ENCODE measurements around the gene E2F2.
"Not testable (repeated sequence)": the region's sequence is repeated elsewhere in the genome, so short reads cannot be mapped to it uniquely, and the experiment has no call there.

The E2F2 gene

GRCh38 chr1:23546897-23547584 lies 16.0 kb upstream of the E2F2 start:
- DNase-seq (ENCODE audit: low read depth), result no peak

GRCh38 chr1:23545851-23546250 lies 14.8 kb upstream of the E2F2 start:
- DNase-seq (ENCODE audit: low read depth), result no peak

- no peak for DNase-seq (ENCODE audit: low read depth)
Measured at GRCh38 chr1:23544444-23545389, 13.7 kb upstream of the E2F2 start.

GRCh38 chr1:23543707-23544443 lies 12.8 kb upstream of the E2F2 start:
- no peak for DNase-seq (ENCODE audit: low read depth)

GRCh38 chr1:23542940-23543339 lies 11.9 kb upstream of the E2F2 start:
- not testable (repeated sequence) for DNase-seq (ENCODE audit: low read depth)

- peak; percentile 79 for DNase-seq (ENCODE audit: low read depth)
Measured at GRCh38 chr1:23539698-23540266, 8.7 kb upstream of the E2F2 start.

- no peak for DNase-seq (ENCODE audit: low read depth)
Measured at GRCh38 chr1:23537296-23537973, 6.4 kb upstream of the E2F2 start.

- DNase-seq (ENCODE audit: low read depth), result no peak
Measured at GRCh38 chr1:23533246-23534023, 2.4 kb upstream of the E2F2 start.

GRCh38 chr1:23531562-23532094 lies 595 bp upstream of the E2F2 start:
- DNase-seq (ENCODE audit: low read depth), result no peak

GRCh38 chr1:23530087-23530746 lies 816 bp downstream of the E2F2 start:
- no peak for DNase-seq (ENCODE audit: low read depth)

- no peak for DNase-seq (ENCODE audit: low read depth)
Measured at GRCh38 chr1:23529146-23530086, 1.6 kb downstream of the E2F2 start.

GRCh38 chr1:23528250-23528978 lies 2.6 kb downstream of the E2F2 start:
- peak; percentile 63 for DNase-seq (ENCODE audit: low read depth)

GRCh38 chr1:23527900-23528249 lies 3.2 kb downstream of the E2F2 start:
- no peak for DNase-seq (ENCODE audit: low read depth)

- DNase-seq (ENCODE audit: low read depth), result no peak
Measured at GRCh38 chr1:23527366-23527765, 3.7 kb downstream of the E2F2 start.

GRCh38 chr1:23526329-23527041 lies 4.5 kb downstream of the E2F2 start:
- DNase-seq (ENCODE audit: low read depth), result no peak

GRCh38 chr1:23525558-23526250 lies 5.3 kb downstream of the E2F2 start:
- no peak for DNase-seq (ENCODE audit: low read depth)
